ENCODE data around the gene GREB1L. TPM values are rescaled to one million over a fixed set of nuclear protein-coding genes. Genes with fewer than 3 reads are reported as not detected.

GREB1L gene
- total and polyA plus RNA-seq, 12 donors, result 0.39 to 4.9 (median 1.3) TPM

- intact Hi-C loops (cut with DNase I), result no loop called here
- H3K4me1 ChIP-seq (replicated peaks in 1 of 2), result no peaks in the 10 kb centered on the region
- DNase-seq, result no peak
- no peak overlapping the region for H3K4me3 ChIP-seq
- H3K27me3 ChIP-seq, result no peaks in the 10 kb centered on the region
- H3K27ac ChIP-seq, result no peak overlapping the region
- TF ChIP-seq POLR2A (IDR thresholded peaks at IDR 0.05) (no peak), CTCF (IDR thresholded peaks at IDR 0.05) (no peak)
- WGBS, 4 donors, result 79 to 84% (median 81%) methylated on average over 11 of the region's 11 CpGs
- H3K36me3 ChIP-seq (replicated peaks in 1 of 2), result no peaks in the 10 kb centered on the region
- no peaks in the 10 kb centered on the region for H3K9me3 ChIP-seq (replicated peaks in 1 of 3)
These were observed 144.7 kb downstream of the GREB1L start for GRCh38 chr18:21386523-21387240.

DNA sequence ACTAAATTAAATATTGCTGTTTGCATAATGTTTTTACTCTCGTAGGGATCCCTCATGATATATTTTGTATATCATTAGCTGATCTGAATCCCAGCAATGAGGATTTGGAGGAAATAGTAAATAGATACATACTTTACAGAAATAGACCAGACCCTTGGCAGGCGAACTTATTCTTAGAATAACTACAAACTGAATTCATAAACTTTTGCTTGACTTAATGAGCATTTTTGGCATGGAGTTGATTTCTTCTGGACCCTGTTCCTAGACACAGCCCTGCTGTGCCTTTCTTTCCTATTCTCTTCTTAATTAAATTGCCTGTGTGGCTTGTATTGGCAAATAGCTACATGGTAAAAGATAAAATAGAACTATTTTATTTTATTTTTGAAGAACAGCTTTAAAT lies 145.9 kb downstream of the GREB1L start:
- Histone ChIP-seq H3K36me3 (replicated peaks in 1 of 2) (no peaks in the 10 kb centered on the region), H3K4me1 (replicated peaks in 1 of 2) (no peaks in the 10 kb centered on the region), H3K4me3 (no peak overlapping the region), H3K9me3 (replicated peaks in 1 of 3) (no peaks in the 10 kb centered on the region), H3K27ac (no peak overlapping the region), H3K27me3 (no peaks in the 10 kb centered on the region)
- DNase-seq, result no peak
- intact Hi-C loops (cut with DNase I), result no loop called here
- TF ChIP-seq CTCF (IDR thresholded peaks at IDR 0.05) (no peak), POLR2A (IDR thresholded peaks at IDR 0.05) (no peak)
- 62 to 78% (median 71%) methylated on average over 2 of the region's 2 CpGs for WGBS, 4 donors

DNA sequence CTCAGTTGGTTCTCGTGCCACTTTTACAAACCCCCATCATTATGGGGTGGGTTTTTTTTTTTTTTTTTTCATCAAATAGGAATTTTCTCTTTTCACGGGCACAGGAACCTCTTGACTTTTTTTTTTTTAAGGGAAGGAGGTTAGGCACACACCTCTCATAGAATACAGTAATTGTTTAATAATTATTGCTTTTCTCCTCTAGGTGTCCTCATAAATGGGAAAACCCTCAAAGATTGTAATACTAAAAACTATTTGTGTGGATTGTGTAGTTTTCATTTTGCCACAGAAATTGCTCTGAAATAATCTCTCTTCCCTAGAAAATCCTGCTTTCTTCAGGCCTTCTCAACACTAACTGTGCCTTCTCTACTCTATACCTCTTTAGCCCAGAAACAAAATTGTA lies 147.3 kb downstream of the GREB1L start:
- Histone ChIP-seq H3K36me3 (replicated peaks in 1 of 2) (no peaks in the 10 kb centered on the region), H3K4me1 (replicated peaks in 1 of 2) (no peaks in the 10 kb centered on the region), H3K9me3 (replicated peaks in 1 of 3) (no peaks in the 10 kb centered on the region), H3K27ac (no peak overlapping the region), H3K4me3 (no peak overlapping the region), H3K27me3 (no peaks in the 10 kb centered on the region)
- 82 to 99% (median 84%) methylated on average over 2 of the region's 2 CpGs for WGBS, 4 donors
- intact Hi-C loops (cut with DNase I), result no loop called here
- TF ChIP-seq POLR2A (IDR thresholded peaks at IDR 0.05) (no peak), CTCF (IDR thresholded peaks at IDR 0.05) (no peak)
- no peak for DNase-seq

DNA sequence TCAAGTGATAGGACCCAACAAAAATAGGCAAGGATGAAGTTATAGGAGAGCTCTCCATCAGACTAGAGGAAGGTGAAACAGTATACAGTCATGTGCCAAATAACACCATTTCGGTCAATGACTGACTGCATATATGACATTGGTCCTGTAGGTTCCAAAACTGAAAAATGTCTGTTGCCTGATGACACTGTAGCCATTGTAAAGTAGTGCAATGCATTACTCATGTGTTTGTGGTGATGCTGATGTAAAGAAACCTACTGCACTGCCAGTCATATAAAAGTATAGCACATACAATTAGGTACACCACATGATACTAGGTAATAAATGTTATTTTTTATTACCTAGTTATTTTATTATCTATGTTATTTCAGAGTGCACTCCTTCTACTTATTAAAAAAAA lies 147.9 kb downstream of the GREB1L start:
- H3K27ac ChIP-seq, result no peak overlapping the region
- H3K27me3 ChIP-seq, result no peaks in the 10 kb centered on the region
- 81 to 94% (median 89%) methylated on average over 1 of the region's 1 CpG for WGBS, 4 donors
- no peaks in the 10 kb centered on the region for H3K9me3 ChIP-seq (replicated peaks in 1 of 3)
- no peaks in the 10 kb centered on the region for H3K36me3 ChIP-seq (replicated peaks in 1 of 2)
- no peak overlapping the region for H3K4me3 ChIP-seq
- no peak for DNase-seq
- TF ChIP-seq POLR2A (IDR thresholded peaks at IDR 0.05) (no peak), CTCF (IDR thresholded peaks at IDR 0.05) (no peak)
- intact Hi-C loops (cut with DNase I), result no loop called here
- no peaks in the 10 kb centered on the region for H3K4me1 ChIP-seq (replicated peaks in 1 of 2)

All from adrenal gland (tissue), 12 donors.